ENCODE results near the gene FBRSL1. TPM values are rescaled to one million over a fixed set of nuclear protein-coding genes. Genes with fewer than 3 reads are reported as not detected.

The FBRSL1 gene
- polyA plus RNA-seq, 3 donors, result 0.39 to 28.7 (median 0.74) TPM

GRCh38 chr12:132510111-132510724 lies 20.3 kb downstream of the FBRSL1 start:
- H3K9me3 Mint-ChIP-seq, result peaks cover 0 to 5% (median 0%) of the 10 kb centered on the region in 7 donors
- 74% methylated on average over 33 of the region's 33 CpGs for WGBS (ENCODE audit: insufficient coverage)

More at GRCh38 chr12:132510111-132510724, 20.3 kb downstream of the FBRSL1 start:
- peaks cover 26% of the 10 kb centered on the region for H3K4me1 Mint-ChIP-seq
- H3K27ac Mint-ChIP-seq, result no peak overlapping the region
- Histone ChIP-seq H3K79me2 (ENCODE audit: insufficient read depth, low read length) (peaks cover 52% of the 10 kb centered on the region), H3K9ac (ENCODE audit: insufficient read depth, low read length, poor library complexity, severe bottlenecking) (no peak overlapping the region), H4K20me1 (ENCODE audit: insufficient read depth, low read length) (peaks cover 100% of the 10 kb centered on the region), H3K9me3 (replicated peaks in 1 of 2; ENCODE audit: control insufficient read depth in 1 of 2, insufficient read depth in 1 of 2, low read length in 2 of 2) (no peaks in the 10 kb centered on the region), H3K27me3 (ENCODE audit: control insufficient read depth in 2 of 2, insufficient read depth in 2 of 2, low read length in 2 of 2) (no peaks in the 10 kb centered on the region), H2AFZ (ENCODE audit: insufficient read depth, low read depth, low read length, poor library complexity, severe bottlenecking) (no peak overlapping the region), H3K27ac (ENCODE audit: low read depth in 1 of 2, low read length in 2 of 2) (no peak overlapping the region), H3K4me3 (replicated peaks in 1 of 3; ENCODE audit: low read depth in 2 of 3, low read length in 3 of 3) (no peak overlapping the region), H3K36me3 (replicated peaks in 1 of 2; ENCODE audit: control insufficient read depth in 1 of 2, insufficient read depth in 2 of 2, low read length in 2 of 2) (peaks cover 35 to 52% of the 10 kb centered on the region in 2 donors), H3K4me1 (ENCODE audit: control insufficient read depth in 1 of 2, insufficient read depth in 2 of 2, low read length in 2 of 2) (peaks cover 21 to 23% of the 10 kb centered on the region in 2 donors), H3K4me2 (replicated peaks; ENCODE audit: extremely low read depth, low read length, poor library complexity, severe bottlenecking) (no peak overlapping the region)
- TF ChIP-seq CTCF (IDR thresholded peaks at IDR 0.05), result no peak
- intact Hi-C loops (cut with micrococcal nuclease), result no loop called here
- peaks cover 12 to 40% of the 10 kb centered on the region in 2 donors for H3K36me3 Mint-ChIP-seq
- H3K27me3 Mint-ChIP-seq (ENCODE audit: low read depth in 3 of 3), result peaks cover 0 to 28% (median 0%) of the 10 kb centered on the region in 3 donors
- no peak for DNase-seq
- no peak overlapping the region for H3K4me3 Mint-ChIP-seq
